NAMALWA (cell line): ENCODE results near the gene TANGO2.

ENCODE experiments used
- DNase-seq: peaks from one replicate; pipeline ENCODE4 v3.0.0-alpha.2; 2015; ENCODE audit warnings: low spot score

TANGO2 gene

DNA sequence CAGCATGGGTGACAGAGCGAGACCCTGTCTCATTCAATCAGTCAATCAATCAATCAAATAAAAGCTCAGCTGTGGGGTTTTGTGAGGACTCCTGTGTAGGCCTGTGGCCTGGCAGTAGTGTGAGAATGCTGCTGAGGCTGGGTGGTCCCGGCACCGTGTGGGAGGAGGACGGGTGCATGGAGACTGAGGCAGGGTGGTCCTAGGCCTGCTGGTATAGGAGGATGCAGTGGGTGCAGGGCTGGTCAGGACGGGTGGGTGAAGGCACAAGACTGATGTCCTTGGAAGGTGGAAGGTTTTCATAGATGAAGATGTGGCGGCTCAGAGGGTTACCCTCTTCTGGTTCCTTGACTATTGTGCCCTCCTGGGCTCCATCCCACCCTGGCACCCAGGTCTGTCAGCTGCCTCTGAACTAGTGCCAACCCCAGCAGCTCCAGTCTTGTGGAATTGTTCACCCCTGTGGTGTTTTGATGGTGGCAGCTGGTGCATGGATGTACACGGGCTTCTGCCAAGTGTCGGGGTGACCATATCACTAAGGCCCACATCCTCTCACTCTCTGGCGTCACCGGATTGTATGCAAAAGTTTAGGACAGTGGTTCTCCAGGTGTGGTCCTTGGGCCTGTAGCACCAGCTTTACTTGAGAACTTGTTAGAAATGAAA lies 23.7 kb downstream of the TANGO2 start:
- DNase-seq, result no peak

DNA sequence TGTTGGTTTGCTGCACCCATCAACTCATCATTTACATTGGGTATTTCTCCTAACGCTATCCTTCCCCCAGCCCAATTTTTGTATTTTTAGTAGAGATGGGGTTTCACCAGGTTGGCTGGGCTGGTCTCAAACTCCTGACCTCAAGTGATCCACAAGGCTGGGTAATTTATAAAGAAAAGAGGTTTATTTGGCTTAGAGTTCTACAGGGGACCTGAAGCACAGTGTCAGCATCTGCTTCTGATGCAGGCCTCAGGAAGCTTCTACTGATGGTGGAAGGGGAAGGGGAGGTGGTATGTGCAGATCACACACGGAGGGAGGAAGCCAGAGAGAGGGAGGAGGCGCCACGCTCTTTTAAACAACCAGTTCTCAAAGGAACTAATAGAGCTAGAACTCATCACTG lies 25.8 kb downstream of the TANGO2 start:
- DNase-seq, result no peak

- DNase-seq, result no peak
These were observed 31.0 kb downstream of the TANGO2 start for GRCh38 chr22:20051927-20052308.

DNA sequence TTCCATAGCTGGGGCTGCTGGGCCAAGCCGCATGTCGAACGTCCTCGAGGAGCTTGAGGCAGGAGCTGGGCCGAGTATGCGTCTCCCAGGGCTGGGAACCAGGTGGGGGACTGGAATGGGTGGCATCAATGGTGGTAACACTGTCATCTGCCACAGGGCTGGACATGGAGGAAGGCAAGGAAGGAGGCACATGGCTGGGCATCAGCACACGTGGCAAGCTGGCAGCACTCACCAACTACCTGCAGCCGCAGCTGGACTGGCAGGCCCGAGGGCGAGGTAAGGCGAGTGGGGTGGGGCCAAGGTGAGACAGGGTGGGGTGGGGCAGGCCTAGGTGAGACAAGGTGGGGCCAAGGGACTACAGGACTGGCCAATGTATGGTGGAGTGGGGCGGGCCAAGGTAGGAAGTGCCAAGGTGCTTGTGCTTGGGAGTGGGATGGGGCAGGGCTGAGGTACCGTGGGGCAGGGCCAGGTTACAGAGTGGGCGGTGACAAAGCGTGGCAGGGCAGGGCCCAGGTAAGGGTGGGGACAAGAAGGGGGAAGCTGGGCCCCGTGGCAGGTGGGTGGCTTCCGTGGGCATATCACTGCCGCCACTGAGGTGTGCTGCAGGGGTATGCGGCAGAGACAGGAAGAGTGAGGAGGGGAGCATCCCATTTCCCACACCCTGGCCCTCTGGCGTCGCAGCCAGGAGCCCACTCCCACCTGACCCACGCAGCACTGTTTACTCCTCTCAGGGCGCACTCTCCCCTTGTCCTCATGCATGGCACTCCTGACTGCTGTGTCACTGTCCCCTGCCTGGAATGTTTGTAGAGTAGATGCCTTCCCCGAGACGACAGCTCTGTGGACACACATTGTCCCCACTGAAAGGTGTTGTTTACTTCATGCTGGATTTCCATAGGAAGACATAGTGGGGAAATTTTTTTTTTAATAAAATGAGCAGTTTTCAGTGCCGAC lies 31.7 kb downstream of the TANGO2 start:
- no peak for DNase-seq

- no peak for DNase-seq
These were observed 32.6 kb downstream of the TANGO2 start for GRCh38 chr22:20053407-20054033.

DNA sequence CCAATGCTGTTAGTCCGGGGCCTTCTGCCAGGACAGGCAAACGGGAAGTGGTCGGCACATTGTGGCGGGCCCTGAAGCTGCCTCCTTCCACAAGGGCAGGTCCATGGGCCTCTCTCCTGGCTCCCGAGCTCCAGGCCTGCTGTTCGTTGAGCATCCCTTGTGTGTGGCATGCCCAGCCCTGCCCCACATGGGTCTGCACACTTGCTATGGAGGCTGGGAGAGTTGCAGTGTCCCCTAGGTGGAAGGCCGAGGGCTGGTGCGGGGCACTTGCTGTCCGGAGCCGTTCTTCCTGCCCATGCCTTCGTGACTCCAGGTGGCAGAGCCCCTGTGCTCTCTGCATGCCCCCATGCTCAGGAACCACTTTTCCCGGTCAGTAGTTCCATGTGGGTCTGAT lies 33.1 kb downstream of the TANGO2 start:
- no peak for DNase-seq

DNA sequence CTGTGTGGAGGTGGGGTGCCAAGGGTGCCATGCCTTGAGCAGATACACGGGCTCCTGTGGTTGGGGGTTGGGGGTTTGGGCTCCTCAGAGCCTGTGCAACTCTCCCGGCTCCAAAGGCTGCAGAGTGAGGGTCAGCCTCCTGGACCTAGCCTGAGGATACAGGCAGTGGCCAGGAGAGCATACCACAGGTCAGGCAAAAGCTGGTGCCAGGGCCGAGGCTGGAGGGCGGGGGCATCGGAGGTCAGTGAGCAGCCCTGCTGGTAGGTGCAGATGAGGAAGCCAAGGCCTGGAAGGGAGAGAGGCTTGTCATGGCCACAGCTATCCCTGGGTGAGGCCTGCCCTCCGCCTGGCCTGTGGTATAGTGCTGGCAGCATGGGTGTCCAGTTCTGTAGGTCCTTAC lies 33.6 kb downstream of the TANGO2 start:
- DNase-seq, result no peak

GRCh38 chr22:20055144-20055543 lies 34.2 kb downstream of the TANGO2 start:
- no peak for DNase-seq

DNA sequence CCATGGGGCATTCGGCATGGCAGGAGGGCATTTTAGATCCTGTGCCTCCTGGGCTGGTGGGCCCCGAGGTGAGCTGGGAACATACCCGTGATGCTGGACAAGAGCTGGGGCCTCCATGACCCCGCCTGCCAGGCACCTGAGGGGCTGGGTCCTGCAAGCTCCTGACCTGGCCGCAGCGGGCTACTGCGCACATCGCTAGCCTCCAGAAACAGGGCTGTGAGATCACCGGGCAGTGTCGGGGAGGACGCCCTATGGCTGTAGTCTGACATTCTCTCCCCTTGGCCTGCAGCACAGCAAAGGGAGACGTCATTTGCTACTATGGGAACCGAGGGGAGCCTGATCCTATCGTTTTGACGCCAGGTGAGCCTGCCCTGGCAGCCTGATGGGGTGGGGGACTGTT lies 34.7 kb downstream of the TANGO2 start:
- DNase-seq, result no peak

- no peak for DNase-seq
These were observed 35.3 kb downstream of the TANGO2 start for GRCh38 chr22:20056161-20056560.

DNA sequence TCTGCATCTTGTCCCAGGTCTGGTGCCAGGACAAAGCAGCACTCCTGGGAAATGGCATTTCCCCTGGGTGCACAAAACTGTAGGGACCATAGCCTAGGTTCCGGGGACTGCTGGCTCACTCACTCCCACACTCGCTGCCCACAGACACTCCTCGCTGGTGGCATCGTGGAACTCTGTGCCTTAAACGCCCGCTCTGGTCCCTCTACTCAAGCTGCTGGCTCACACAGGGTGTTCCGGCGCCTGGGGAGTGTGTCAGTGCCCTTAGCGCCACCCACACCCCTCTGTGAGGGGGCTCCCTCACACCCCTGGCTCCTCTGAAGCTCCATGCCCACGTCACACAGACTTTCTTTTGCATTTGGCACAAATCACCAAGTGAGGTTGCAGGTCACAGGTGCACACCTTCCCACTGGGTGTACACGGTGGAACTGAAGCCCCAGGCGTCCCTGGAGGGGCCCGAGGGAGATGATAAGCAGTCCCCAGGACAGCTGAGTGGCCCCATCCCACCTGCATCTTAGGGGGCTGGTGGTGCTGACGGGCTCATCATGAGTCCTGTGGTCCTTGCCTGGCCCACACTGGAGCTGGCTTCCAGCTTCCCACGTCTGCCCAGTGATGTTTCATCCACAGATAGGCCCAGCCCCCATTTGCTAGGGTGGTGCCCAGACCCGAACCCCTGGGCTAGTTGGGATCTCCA lies 35.9 kb downstream of the TANGO2 start:
- no peak for DNase-seq

DNA sequence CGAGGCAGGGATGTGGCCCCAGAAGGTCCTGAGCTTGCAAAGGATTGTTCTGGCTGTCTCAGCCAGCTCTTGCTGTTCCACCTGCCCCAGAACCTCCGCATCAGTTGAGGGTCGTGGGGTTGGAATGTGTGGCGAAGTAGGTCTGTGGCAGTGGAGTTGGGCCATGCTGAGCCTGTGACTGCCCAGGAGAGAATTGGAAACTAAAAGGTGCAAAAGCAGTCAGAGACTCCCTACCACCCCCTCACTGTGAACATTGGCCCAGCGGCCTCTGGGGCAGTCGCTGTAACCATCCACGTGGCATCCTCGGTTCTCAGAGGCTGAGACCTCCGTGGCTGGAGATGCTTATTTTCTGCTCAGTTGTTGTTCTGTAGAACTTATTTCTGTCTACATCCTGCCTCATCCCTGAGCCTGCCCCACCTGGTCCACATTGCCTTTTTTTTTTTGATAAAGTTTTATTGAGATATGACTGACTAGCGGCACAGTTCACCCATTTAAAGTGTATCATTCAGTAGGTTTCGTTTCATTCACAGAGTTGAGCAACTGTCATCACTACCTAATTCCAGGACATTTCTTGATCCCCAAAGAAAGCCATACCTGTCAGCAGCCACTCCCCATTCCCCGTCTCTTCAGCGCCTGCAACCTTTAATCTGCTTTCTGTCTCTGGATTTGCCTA lies 36.8 kb downstream of the TANGO2 start:
- DNase-seq, result no peak

DNA sequence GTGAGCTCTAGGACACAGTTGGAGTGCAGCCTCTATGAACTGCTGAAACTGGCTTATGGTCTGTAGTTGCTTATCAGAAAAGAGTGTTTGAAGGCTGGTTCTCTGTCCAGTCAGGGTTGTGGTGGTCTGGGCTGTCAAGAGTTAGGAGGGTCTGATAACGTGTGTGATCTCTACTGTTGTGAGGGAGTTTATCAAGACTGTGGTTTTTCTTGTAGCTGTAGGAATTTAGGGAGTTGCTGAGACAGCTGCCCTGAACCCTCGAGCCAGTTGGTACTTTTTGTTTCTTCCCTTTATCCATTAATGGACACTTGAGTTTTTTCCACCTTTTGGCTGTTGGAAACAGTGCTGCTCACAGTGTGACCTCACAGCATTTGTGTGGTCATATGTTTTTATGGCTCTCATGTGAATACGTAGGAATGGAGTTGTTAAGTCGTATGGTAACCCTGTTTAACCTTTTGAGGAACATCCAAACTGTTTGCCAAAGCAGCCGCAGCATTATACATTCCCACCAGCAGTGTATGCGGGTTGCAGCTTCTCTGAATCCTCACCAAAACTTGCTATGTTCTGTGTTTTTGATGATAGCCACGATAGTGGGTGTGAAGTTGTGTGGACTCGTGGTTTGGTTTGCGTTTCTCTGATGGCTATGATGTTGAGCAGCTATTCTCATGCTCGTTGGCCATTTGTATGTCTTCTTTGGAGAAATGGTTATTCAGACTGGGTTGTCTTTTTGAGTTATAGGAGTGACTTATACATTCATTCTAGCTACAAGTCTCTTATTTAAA lies 38.3 kb downstream of the TANGO2 start:
- no peak for DNase-seq

GRCh38 chr22:20060700-20061480 lies 40.0 kb downstream of the TANGO2 start:
- DNase-seq, result no peak

- no peak for DNase-seq
These were observed 40.6 kb downstream of the TANGO2 start for GRCh38 chr22:20061481-20061861.

DNA sequence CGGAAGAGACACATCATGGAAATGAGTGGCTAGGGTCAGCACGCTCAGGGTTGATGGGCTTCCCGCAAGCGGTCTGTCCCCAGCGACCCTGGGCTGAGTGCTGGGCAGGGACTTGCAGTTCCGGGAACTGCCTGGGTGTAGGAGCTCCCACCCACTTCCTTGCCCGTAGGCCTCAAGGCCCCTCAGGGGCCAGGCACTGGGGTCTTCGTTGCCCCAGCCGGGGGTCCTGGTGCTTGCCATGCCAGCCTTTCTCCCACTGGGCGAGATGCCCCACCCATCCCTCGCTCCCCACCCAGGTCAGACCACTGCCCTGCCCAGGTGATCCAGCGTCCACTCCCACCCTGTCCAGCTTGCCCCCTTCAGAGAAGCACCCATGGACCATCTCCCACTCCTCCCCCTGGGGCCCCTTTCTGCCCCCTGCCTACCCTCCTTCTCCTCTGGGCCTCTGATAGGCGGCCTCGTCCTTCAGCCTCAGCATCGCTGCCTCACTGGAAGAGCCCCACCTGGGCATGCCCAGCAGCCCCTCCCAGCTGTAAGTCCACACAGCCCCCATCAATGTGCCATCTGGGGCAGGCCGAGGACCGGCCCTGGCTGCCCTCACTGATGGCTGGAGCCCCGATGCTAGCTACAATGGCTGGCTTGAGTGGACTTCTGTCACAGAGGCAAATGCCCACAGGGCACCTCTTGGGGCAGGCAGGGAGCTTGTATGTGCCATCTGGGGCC lies 41.3 kb downstream of the TANGO2 start:
- DNase-seq, result no peak

DNA sequence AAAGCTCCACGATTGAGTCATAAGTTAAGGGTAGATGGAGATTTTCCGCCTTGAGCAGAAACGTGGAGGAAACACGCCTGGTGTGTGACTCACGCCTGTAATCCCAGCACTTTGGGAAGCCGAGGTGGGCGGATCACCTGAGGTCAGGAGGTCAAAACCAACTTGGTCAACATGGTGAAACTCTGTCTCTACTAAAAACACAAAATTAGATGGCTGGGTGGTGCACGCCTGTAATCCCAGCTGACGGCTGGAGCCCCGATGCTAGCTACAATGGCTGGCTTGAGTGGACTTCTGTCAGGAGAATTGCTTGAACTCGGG lies 41.8 kb downstream of the TANGO2 start:
- no peak for DNase-seq

GRCh38 chr22:20063271-20064139 lies 42.6 kb downstream of the TANGO2 start:
- no peak for DNase-seq

- DNase-seq, result no peak
These were observed 43.2 kb downstream of the TANGO2 start for GRCh38 chr22:20064140-20064480.
